Activated T-helper 2 cell treated with anti-CD3 and anti-CD28 coated beads, Interferon-gamma antibody, Interleukin-2, Interleukin-4, amounts not matched to agents 10 μg/mL and 5 μg/mL and 100 μg/mL, durations not matched to agents 14 hours and 24 hours and 36 hours (primary cell): Measurements from ENCODE around the gene DLD. TPM values are rescaled to one million over a fixed set of nuclear protein-coding genes. Genes with fewer than 3 reads are reported as not detected.

Source experiments
- DNase-seq: peaks from one replicate; pipeline ENCODE4 v3.0.0; 2021; ENCODE audit warnings: low spot score
- H3K27ac Mint-ChIP-seq: one replicate; pipeline ENCODE4 v1.8.0; 2021; ENCODE audit warnings: mixed read lengths
- H3K27me3 Mint-ChIP-seq: one replicate; pipeline ENCODE4 v1.8.0; 2021; ENCODE audit warnings: low read depth, mixed read lengths
- H3K36me3 Mint-ChIP-seq: one replicate; pipeline ENCODE4 v1.8.0; 2021; ENCODE audit warnings: low read depth, mixed read lengths
- H3K4me1 Mint-ChIP-seq: one replicate; pipeline ENCODE4 v1.8.0; 2021; ENCODE audit warnings: low read depth, mixed read lengths
- H3K4me3 Mint-ChIP-seq: one replicate; pipeline ENCODE4 v1.8.0; 2021; ENCODE audit warnings: low read depth, mild to moderate bottlenecking, moderate library complexity, mixed read lengths
- H3K9me3 Mint-ChIP-seq: one replicate; pipeline ENCODE4 v1.8.0; 2021; ENCODE audit warnings: mixed read lengths
- intact Hi-C: fragments of 100-400 bp; cut with micrococcal nuclease; formaldehyde crosslinking; loops from one replicate; pipeline ENCODE4 v1.15.1; 2023
- total RNA-seq: library from RNA; stranded (reverse); gene quantifications from 2 replicates; pipeline ENCODE4 v1.2.3, GENCODE V29; 2022

Gene DLD
- total RNA-seq, 1 donor from 2014 or later = 104 TPM

- intact Hi-C loops = no loop called here
- Mint-ChIP-seq H3K27me3 (peaks cover 20% of the 10 kb centered on the region), H3K36me3 (no peaks in the 10 kb centered on the region), H3K4me3 (no peak overlapping the region), H3K4me1 (no peaks in the 10 kb centered on the region), H3K9me3 (no peaks in the 10 kb centered on the region), H3K27ac (no peak overlapping the region)
- no peak for DNase-seq
Measured at GRCh38 chr7:107958764-107959526, 68.0 kb downstream of the DLD start.

GRCh38 chr7:107959527-107959898 lies 68.5 kb downstream of the DLD start:
- Mint-ChIP-seq H3K27ac (no peak overlapping the region), H3K9me3 (no peaks in the 10 kb centered on the region), H3K4me3 (no peak overlapping the region), H3K36me3 (no peaks in the 10 kb centered on the region), H3K4me1 (no peaks in the 10 kb centered on the region), H3K27me3 (peaks cover 20% of the 10 kb centered on the region)
- intact Hi-C loops = no loop called here
- no peak for DNase-seq

- no peak overlapping the region for H3K4me3 Mint-ChIP-seq
- intact Hi-C loops = no loop called here
- H3K27me3 Mint-ChIP-seq = peaks cover 19% of the 10 kb centered on the region
- no peaks in the 10 kb centered on the region for H3K4me1 Mint-ChIP-seq
- H3K27ac Mint-ChIP-seq = no peak overlapping the region
- DNase-seq = no peak
- H3K36me3 Mint-ChIP-seq = no peaks in the 10 kb centered on the region
- H3K9me3 Mint-ChIP-seq = no peaks in the 10 kb centered on the region
Measured at GRCh38 chr7:107960272-107960671, 69.3 kb downstream of the DLD start.

GRCh38 chr7:107961405-107961804 lies 70.4 kb downstream of the DLD start:
- no peaks in the 10 kb centered on the region for H3K9me3 Mint-ChIP-seq
- no peak overlapping the region for H3K27ac Mint-ChIP-seq
- no peak overlapping the region for H3K4me3 Mint-ChIP-seq
- no peaks in the 10 kb centered on the region for H3K36me3 Mint-ChIP-seq
- no peaks in the 10 kb centered on the region for H3K4me1 Mint-ChIP-seq
- H3K27me3 Mint-ChIP-seq = peaks cover 16% of the 10 kb centered on the region
- intact Hi-C loops = no loop called here
- DNase-seq = no peak

GRCh38 chr7:107962817-107963216 lies 71.8 kb downstream of the DLD start:
- H3K36me3 Mint-ChIP-seq = no peaks in the 10 kb centered on the region
- intact Hi-C loops = no loop called here
- no peak for DNase-seq
- H3K27ac Mint-ChIP-seq = no peak overlapping the region
- H3K27me3 Mint-ChIP-seq = peaks cover 15% of the 10 kb centered on the region
- H3K4me1 Mint-ChIP-seq = no peaks in the 10 kb centered on the region
- no peaks in the 10 kb centered on the region for H3K9me3 Mint-ChIP-seq
- H3K4me3 Mint-ChIP-seq = no peak overlapping the region

GRCh38 chr7:107964510-107964909 lies 73.5 kb downstream of the DLD start:
- DNase-seq = no peak
- intact Hi-C loops = no loop called here
- no peaks in the 10 kb centered on the region for H3K4me1 Mint-ChIP-seq
- peaks cover 4% of the 10 kb centered on the region for H3K27me3 Mint-ChIP-seq
- H3K27ac Mint-ChIP-seq = no peak overlapping the region
- H3K9me3 Mint-ChIP-seq = no peaks in the 10 kb centered on the region
- no peak overlapping the region for H3K4me3 Mint-ChIP-seq
- no peaks in the 10 kb centered on the region for H3K36me3 Mint-ChIP-seq

- Mint-ChIP-seq H3K36me3 (no peaks in the 10 kb centered on the region), H3K9me3 (no peaks in the 10 kb centered on the region), H3K4me1 (no peaks in the 10 kb centered on the region), H3K27me3 (peaks cover 6% of the 10 kb centered on the region), H3K4me3 (no peak overlapping the region), H3K27ac (no peak overlapping the region)
- no peak for DNase-seq
- intact Hi-C loops = no loop called here
Measured at GRCh38 chr7:107966711-107967110, 75.7 kb downstream of the DLD start.

GRCh38 chr7:107967420-107967819 lies 76.4 kb downstream of the DLD start:
- DNase-seq = no peak
- intact Hi-C loops = no loop called here
- H3K27me3 Mint-ChIP-seq = peaks cover 5% of the 10 kb centered on the region
- no peak overlapping the region for H3K4me3 Mint-ChIP-seq
- no peak overlapping the region for H3K27ac Mint-ChIP-seq
- no peaks in the 10 kb centered on the region for H3K36me3 Mint-ChIP-seq
- H3K9me3 Mint-ChIP-seq = no peaks in the 10 kb centered on the region
- H3K4me1 Mint-ChIP-seq = no peaks in the 10 kb centered on the region

GRCh38 chr7:107968449-107968848 lies 77.5 kb downstream of the DLD start:
- Mint-ChIP-seq H3K27ac (no peak overlapping the region), H3K27me3 (peaks cover 7% of the 10 kb centered on the region), H3K4me1 (no peaks in the 10 kb centered on the region), H3K9me3 (no peaks in the 10 kb centered on the region), H3K36me3 (no peaks in the 10 kb centered on the region), H3K4me3 (no peak overlapping the region)
- intact Hi-C loops = no loop called here
- DNase-seq = no peak

- Mint-ChIP-seq H3K27me3 (peaks cover 7% of the 10 kb centered on the region), H3K4me3 (no peak overlapping the region)
Measured at GRCh38 chr7:107969856-107970255, 78.9 kb downstream of the DLD start.

More at GRCh38 chr7:107969856-107970255, 78.9 kb downstream of the DLD start:
- no peaks in the 10 kb centered on the region for H3K4me1 Mint-ChIP-seq
- H3K9me3 Mint-ChIP-seq = no peaks in the 10 kb centered on the region
- intact Hi-C loops = no loop called here
- H3K27ac Mint-ChIP-seq = no peak overlapping the region
- DNase-seq = no peak
- no peaks in the 10 kb centered on the region for H3K36me3 Mint-ChIP-seq

Other genes starting within 250 kb of the DLD start
- 3.6 and 3.9 TPM in 2 replicates for gene SLC26A4, start 230.4 kb upstream of the DLD start, total RNA-seq
- 39.1 and 43.7 TPM in 2 replicates for gene CBLL1, start 147.0 kb upstream of the DLD start, total RNA-seq
- not detected in 2 replicates for gene SLC26A3, start 88.0 kb upstream of the DLD start, total RNA-seq
- gene LAMB1, start 112.0 kb downstream of the DLD start, total RNA-seq = 0.34 and 0.41 TPM in 2 replicates
- gene LAMB4, start 239.2 kb downstream of the DLD start, total RNA-seq = not detected in 2 replicates